ENCODE results near the gene CES4A. TPM values are rescaled to one million over a fixed set of nuclear protein-coding genes. Genes with fewer than 3 reads are reported as not detected.
"Not testable (repeated sequence)": the region's sequence is repeated elsewhere in the genome, so short reads cannot be mapped to it uniquely, and the experiment has no call there.

The CES4A gene
- total RNA-seq, 1 donor from 2014 or later, result 13.3 TPM

DNA sequence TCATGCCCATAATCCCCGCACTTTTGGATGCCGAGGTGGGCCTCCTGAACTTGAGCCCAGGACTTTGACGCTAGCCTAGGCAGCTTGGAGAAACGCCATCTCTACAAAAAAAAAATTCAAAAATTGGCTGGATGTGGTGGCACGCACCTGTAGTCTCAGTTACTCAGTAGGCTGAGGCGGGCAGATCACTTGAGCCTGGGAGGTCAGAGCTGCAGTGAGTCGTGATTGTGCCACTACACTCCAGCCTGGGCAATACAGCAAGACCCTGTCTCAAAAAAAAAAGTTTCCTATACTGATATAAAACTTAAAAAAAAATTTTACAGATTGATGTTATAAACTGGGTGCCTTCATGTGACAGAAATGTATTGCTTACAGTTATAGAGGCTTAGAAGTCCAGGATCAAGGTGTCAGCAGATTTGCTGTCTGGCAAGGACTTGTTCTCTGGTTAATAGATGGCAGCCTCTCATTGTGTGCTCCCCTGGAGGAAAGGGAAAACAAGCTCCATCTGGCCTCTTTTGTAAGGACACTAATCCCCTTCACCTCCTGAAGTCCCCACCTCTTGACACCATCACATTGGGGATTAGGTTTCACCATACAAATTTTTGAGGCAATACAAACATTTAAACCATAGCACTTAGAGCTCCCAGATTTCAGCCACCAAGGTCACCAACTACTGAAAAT, 35.8 kb upstream of the CES4A start:
- peaks cover 20% of the 10 kb centered on the region for H3K27me3 ChIP-seq
- no peaks in the 10 kb centered on the region for H3K9me3 ChIP-seq
- TF ChIP-seq, protein P1, sequence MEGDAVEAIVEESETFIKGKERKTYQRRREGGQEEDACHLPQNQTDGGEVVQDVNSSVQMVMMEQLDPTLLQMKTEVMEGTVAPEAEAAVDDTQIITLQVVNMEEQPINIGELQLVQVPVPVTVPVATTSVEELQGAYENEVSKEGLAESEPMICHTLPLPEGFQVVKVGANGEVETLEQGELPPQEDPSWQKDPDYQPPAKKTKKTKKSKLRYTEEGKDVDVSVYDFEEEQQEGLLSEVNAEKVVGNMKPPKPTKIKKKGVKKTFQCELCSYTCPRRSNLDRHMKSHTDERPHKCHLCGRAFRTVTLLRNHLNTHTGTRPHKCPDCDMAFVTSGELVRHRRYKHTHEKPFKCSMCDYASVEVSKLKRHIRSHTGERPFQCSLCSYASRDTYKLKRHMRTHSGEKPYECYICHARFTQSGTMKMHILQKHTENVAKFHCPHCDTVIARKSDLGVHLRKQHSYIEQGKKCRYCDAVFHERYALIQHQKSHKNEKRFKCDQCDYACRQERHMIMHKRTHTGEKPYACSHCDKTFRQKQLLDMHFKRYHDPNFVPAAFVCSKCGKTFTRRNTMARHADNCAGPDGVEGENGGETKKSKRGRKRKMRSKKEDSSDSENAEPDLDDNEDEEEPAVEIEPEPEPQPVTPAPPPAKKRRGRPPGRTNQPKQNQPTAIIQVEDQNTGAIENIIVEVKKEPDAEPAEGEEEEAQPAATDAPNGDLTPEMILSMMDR (IDR thresholded peaks at IDR 0.05), result no peak
- H3K36me3 ChIP-seq, result no peaks in the 10 kb centered on the region
- intact Hi-C loops (cut with DNase I), result no loop called here
- DNase-seq, result no peak
- H3K4me1 ChIP-seq, result peaks cover 8% of the 10 kb centered on the region
- no peak overlapping the region for H3K4me3 ChIP-seq
- H3K27ac ChIP-seq, result no peak overlapping the region
- ATAC-seq, result no peak

DNA sequence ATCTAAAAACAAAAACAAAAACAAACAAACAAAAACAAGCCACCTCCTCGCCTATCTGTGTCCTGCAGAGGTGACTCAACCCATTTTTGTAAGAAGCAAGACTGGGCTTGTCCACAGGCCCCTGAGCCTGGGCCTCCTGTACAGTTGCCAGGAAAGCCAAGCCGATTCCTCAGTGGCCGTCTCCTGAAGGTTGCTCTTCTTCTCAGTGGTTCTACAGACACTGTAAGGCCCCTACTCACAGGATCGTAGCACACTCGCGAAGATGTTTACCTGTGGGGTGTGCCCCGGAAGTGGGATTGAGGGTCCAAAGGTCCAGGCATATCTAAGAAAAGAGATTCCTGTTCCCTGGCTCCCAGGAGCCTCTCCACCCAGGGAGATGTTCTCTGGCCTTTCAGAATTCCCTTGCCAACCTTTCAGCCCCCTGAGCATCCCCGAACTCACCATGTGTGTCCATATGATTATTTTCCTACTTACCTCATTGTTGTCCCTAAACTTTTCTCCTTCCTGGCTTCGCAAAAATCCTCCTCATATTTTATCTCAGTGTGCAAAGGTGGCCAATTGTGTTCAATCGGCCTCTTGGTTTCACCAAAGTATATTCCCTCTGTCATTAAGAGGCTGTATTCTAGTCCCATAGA, 34.8 kb upstream of the CES4A start:
- Histone ChIP-seq H3K4me3 (no peak overlapping the region), H3K4me1 (peaks cover 4% of the 10 kb centered on the region), H3K27ac (no peak overlapping the region), H3K9me3 (no peaks in the 10 kb centered on the region), H3K27me3 (peaks cover 20% of the 10 kb centered on the region), H3K36me3 (no peaks in the 10 kb centered on the region)
- intact Hi-C loops (cut with DNase I), result no loop called here
- TF ChIP-seq, protein P1 (IDR thresholded peaks at IDR 0.05), result no peak
- ATAC-seq, result no peak
- no peak for DNase-seq

DNA sequence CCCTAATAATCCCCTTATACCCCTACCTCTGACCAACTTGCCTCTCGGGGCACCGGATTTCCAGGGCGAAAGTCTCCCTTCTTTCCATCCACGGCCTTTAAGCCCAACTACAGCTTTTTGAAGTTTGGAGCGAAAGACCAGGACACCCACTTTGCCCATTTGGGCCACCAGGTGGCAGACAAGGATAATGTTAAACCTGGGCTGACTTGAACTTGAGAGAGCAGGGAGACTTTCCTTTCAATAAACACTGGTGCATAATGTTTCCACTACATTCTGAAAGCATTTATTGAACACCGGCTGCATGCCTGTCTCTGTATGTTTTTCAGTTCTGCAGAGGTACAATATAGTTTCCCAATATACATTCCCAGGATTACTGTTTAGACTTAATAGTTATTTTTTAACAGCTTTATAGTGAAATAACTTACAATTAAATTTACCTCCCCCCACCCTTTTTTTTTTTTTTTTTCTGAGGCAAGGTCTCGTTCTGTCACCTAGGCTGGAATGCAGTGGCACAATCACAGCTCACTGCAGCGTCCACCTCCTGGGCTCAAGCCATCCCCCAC, 34.2 kb upstream of the CES4A start:
- ATAC-seq (peak; percentile 95), DNase-seq (no peak)
- TF ChIP-seq, protein P1 (IDR thresholded peaks at IDR 0.05), result peak; percentile 85
- Histone ChIP-seq H3K27ac (no peak overlapping the region), H3K4me1 (no peaks in the 10 kb centered on the region), H3K4me3 (no peak overlapping the region), H3K36me3 (no peaks in the 10 kb centered on the region), H3K9me3 (no peaks in the 10 kb centered on the region), H3K27me3 (peaks cover 14% of the 10 kb centered on the region)
- intact Hi-C loops (cut with DNase I), result no loop called here

DNA sequence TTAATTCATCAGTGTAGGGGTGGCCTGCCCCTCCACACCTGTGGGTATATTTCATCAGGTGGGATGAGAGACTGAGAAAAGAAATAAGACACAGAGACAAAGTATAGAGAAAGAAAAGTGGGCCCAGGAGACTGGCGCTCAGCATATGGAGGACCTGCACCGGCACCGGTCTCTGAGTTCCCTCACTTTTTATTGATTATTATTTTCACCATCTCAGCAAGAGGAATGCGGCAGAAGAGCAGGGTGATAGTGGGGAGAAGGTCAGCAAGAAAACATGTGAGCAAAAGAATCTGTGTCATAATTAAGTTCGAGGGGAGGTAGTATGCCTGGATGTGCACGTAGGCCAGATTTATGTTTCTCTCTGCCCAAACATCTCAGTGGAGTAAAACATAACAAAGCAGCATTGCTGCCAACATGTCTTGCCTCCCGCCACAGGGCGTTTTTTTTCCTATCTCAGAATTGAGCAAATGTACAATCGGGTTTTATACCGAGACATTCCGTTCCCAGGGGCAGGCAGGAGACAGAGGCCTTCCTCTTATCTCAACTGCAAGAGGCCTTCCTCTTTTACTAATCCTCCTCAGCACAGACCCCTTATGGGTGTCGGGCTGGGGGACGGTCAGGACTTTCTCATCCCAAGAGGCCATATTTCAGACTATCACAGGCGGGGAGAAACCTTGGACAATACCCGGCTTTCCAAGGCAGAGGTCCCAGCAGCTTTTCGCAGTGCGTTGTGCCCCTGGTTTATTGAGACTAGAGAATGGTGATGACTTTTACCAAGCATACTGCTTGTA, 32.8 kb upstream of the CES4A start:
- H3K27ac ChIP-seq; intact Hi-C loops (cut with DNase I): not testable (repeated sequence)

DNA sequence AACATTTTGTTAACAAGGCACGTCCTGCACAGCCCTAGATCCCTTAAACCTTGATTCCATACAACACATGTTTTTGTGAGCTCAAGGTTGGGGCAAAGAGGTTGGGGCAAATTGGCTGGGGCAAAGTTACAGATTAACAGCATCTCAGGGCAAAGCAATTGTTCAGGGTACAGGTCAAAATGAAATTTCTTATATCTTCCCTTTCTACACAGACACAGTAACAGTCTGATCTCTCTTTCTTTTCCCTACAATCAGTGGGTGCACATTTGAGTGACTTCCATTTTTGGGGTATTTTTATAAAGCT, 32.3 kb upstream of the CES4A start:
- ATAC-seq; H3K4me1 ChIP-seq; H3K27me3 ChIP-seq; H3K9me3 ChIP-seq; DNase-seq; H3K36me3 ChIP-seq; H3K4me3 ChIP-seq; H3K27ac ChIP-seq; intact Hi-C loops (cut with DNase I): not testable (repeated sequence)

More for the DNA sequence above, 32.8 kb upstream of the CES4A start:
- H3K4me3 ChIP-seq, H3K9me3 ChIP-seq, H3K36me3 ChIP-seq, H3K4me1 ChIP-seq, DNase-seq, H3K27me3 ChIP-seq, ATAC-seq: not testable (repeated sequence)

DNA sequence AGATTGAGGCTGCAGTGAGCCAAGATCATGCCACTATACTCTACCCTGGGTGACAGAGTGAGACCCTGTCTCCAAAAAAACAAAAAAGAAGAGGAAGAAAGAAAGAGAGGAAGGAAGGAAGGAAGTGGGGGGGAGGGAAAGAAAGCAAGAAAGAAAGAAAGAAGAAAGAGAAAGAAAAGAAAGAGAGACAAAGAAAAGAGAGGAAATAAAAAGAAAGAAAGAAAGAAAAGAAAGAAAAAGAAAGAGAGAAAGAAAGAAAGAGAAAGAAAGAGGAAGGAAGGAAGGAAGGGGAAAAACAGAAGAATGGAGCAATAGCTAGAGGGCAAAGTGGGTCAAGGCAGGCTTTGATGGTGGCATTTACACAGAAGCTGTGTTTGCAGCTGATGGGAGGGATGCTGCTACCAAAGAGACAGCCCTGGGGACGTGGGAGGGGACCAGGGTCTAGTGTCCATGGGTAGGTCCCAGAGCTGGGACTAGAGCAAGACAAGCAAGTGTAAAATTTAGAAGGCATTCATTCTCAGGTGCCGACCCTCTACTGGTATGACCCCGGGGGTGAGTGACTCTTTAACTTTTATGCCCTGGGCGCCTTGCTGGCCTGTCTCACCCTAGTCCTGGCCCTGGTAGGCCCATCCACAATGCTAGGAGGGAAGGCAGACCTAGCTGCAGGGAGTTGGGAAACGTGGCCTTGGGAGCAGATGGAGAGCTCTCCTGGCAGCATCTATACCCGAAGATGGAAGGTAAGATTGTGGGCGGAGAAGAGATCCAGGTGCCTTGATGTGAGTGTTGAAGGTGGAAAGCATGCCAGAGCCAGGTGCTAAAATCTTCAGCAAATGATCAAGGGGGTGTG, 29.3 kb upstream of the CES4A start:
- ATAC-seq (no peak), DNase-seq (no peak)
- Histone ChIP-seq H3K27ac (no peak overlapping the region), H3K4me3 (no peak overlapping the region), H3K36me3 (no peaks in the 10 kb centered on the region), H3K9me3 (no peaks in the 10 kb centered on the region), H3K27me3 (no peaks in the 10 kb centered on the region), H3K4me1 (no peaks in the 10 kb centered on the region)
- TF ChIP-seq, protein P1 (IDR thresholded peaks at IDR 0.05), result no peak
- intact Hi-C loops (cut with DNase I), result no loop called here
